B cell (primary cell): Measurements from ENCODE around the gene GINS2. TPM values are rescaled to one million over a fixed set of nuclear protein-coding genes. Genes with fewer than 3 reads are reported as not detected.

Source experiments
- ATAC-seq: fragments of 200-7000 bp; cut with Tn5 transposase; one replicate; pipeline ENCODE4 v1.10.0; 2021; ENCODE audit warnings: low read depth, mild to moderate bottlenecking, moderate number of reproducible peaks, moderate library complexity
- CTCF ChIA-PET: fragments of 350-600 bp; sonication (Branson Sonifier 250); formaldehyde crosslinking; loops from one replicate; lab custom pipeline; 2021; ENCODE audit warnings: antibody characterized with exemption, inconsistent platforms; lab: Charles Lee
- POLR2A ChIA-PET: fragments of 350-600 bp; sonication (Branson Sonifier 250); formaldehyde crosslinking; loops from one replicate; lab custom pipeline; 2021; ENCODE audit warnings: antibody characterized with exemption; lab: Charles Lee
- DNase-seq: peaks from one replicate; pipeline ENCODE4 v3.0.0; 2013
- H2AFZ ChIP-seq: 2 replicates; pipeline ENCODE4 v1.6.1; 2012; ENCODE audit warnings: mild to moderate bottlenecking, low read depth, low read length; ENCODE audit not compliant: insufficient read depth, poor library complexity, severe bottlenecking
- H3K27ac ChIP-seq, 2 donors: 1 replicate in 1 of 2; 2 replicates in 1 of 2; pipeline ENCODE4 v1.5.1; 2012 to 2013; ENCODE audit warnings: low read length in 2 of 2, mild to moderate bottlenecking in 2 of 2, moderate library complexity in 1 of 2
- H3K27me3 ChIP-seq, 4 experiments: fragments of 200-600 bp in 1 of 4; sonication (generic) in 1 of 4; replicated peaks in 1 of 4; 1 replicate in 2 of 4; 2 replicates in 2 of 4; pipeline versions ENCODE4 v1.6.1 to v1.7.0; 2013 to 2016; ENCODE audit warnings: low read length in 3 of 4, mild to moderate bottlenecking in 2 of 4, mixed read lengths in 1 of 4, moderate library complexity in 1 of 4; ENCODE audit not compliant: insufficient read depth in 4 of 4, control insufficient read depth in 3 of 4; ENCODE audit errors: control extremely low read depth in 1 of 4
- H3K36me3 ChIP-seq, 2 experiments: replicated peaks in 1 of 2; 1 replicate in 1 of 2; 2 replicates in 1 of 2; pipeline versions ENCODE4 v1.6.1 to v1.7.1; 2013; ENCODE audit warnings: low read length in 1 of 2; ENCODE audit not compliant: insufficient read depth in 2 of 2, control insufficient read depth in 1 of 2; ENCODE audit errors: control extremely low read depth in 1 of 2, extremely low read depth in 1 of 2
- H3K4me1 ChIP-seq, 2 donors: fragments of 200-600 bp in 1 of 2; sonication (generic) in 1 of 2; 1 replicate in 1 of 2; 2 replicates in 1 of 2; pipeline versions ENCODE4 v1.5.1 to v1.6.1; 2013 to 2017; ENCODE audit warnings: low read length in 2 of 2; ENCODE audit not compliant: control insufficient read depth in 2 of 2, insufficient read depth in 2 of 2
- H3K4me2 ChIP-seq: replicated peaks from 2 replicates; pipeline ENCODE3; 2012; ENCODE audit warnings: mild to moderate bottlenecking, low read depth, low read length; ENCODE audit not compliant: poor library complexity, severe bottlenecking
- H3K4me3 ChIP-seq, 5 experiments: fragments of 200-600 bp in 1 of 5; sonication (generic) in 1 of 5; 1 replicate in 3 of 5; 2 replicates in 2 of 5; pipeline versions ENCODE4 v1.5.1 to v1.7.0; 2011 to 2016; ENCODE audit warnings: low read length in 4 of 5, mild to moderate bottlenecking in 4 of 5, low read depth in 2 of 5, control low read depth in 1 of 5, moderate library complexity in 1 of 5; ENCODE audit not compliant: insufficient read depth in 1 of 5; ENCODE audit errors: control extremely low read depth in 1 of 5, extremely low read depth in 1 of 5
- H3K79me2 ChIP-seq: fragments of 200-600 bp; sonication (generic); one replicate; pipeline ENCODE4 v1.6.0; 2016; ENCODE audit warnings: low read length; ENCODE audit not compliant: control insufficient read depth, insufficient read depth
- H3K9ac ChIP-seq: fragments of 200-600 bp; sonication (generic); 2 replicates; pipeline ENCODE4 v1.6.1; 2017; ENCODE audit warnings: mild to moderate bottlenecking, low read length, moderate library complexity
- H3K9me3 ChIP-seq, 3 donors: one replicate each; pipeline versions ENCODE4 v1.6.1 to v1.7.1; 2013; ENCODE audit warnings: low read length in 2 of 3; ENCODE audit not compliant: control insufficient read depth in 2 of 3, insufficient read depth in 1 of 3; ENCODE audit errors: control extremely low read depth in 1 of 3
- H4K20me1 ChIP-seq: 2 replicates; pipeline ENCODE4 v1.6.0; 2012; ENCODE audit warnings: mild to moderate bottlenecking, low read length; ENCODE audit not compliant: insufficient read depth, control insufficient read depth, poor library complexity, severe bottlenecking
- H3K27ac Mint-ChIP-seq: one replicate; pipeline ENCODE4 v1.8.0; 2021; ENCODE audit warnings: mixed read lengths
- H3K27me3 Mint-ChIP-seq: one replicate; pipeline ENCODE4 v1.8.0; 2021; ENCODE audit warnings: mixed read lengths
- H3K4me1 Mint-ChIP-seq: one replicate; pipeline ENCODE4 v1.8.0; 2021; ENCODE audit warnings: mixed read lengths
- H3K4me3 Mint-ChIP-seq: one replicate; pipeline ENCODE4 v1.8.0; 2021; ENCODE audit warnings: mixed read lengths
- H3K9me3 Mint-ChIP-seq: one replicate; pipeline ENCODE4 v1.8.0; 2022; ENCODE audit warnings: mixed read lengths; ENCODE audit not compliant: insufficient read depth
- CTCF ChIP-seq: fragments of 200-600 bp; IDR thresholded peaks from one replicate; pipeline ENCODE4 v1.8.0; 2022; ENCODE audit warnings: antibody characterized with exemption, mild to moderate bottlenecking
- EZH2 ChIP-seq: IDR thresholded peaks from 2 replicates; pipeline ENCODE4 v1.6.1; 2012; ENCODE audit warnings: borderline replicate concordance, low read depth, mild to moderate bottlenecking, moderate library complexity, low read length; ENCODE audit not compliant: insufficient read depth, poor library complexity, severe bottlenecking
- WGBS: methylation state at CpG from one replicate; pipeline ENCODE4 v1.1.5; 2013; ENCODE audit warnings: missing lambda C conversion rate; ENCODE audit not compliant: insufficient coverage; 5-methylcytosine and 5-hydroxymethylcytosine counted together
- intact Hi-C: fragments of 100-400 bp; cut with micrococcal nuclease; formaldehyde crosslinking; loops from one replicate; pipeline ENCODE4 v1.10.0; 2022
- polyA plus RNA-seq: library from polyadenylated mRNA; depleted of rRNA; stranded (reverse); fragments of >200 nt; gene quantifications from 2 replicates; pipeline ENCODE4 v1.2.3, GENCODE V29; 2012
- total RNA-seq, 2 donors: library from RNA; stranded (reverse); fragments of 120-200 nt in 1 of 2; gene quantifications; 1 replicate in 1 of 2; 2 replicates in 1 of 2; pipeline versions ENCODE4 v1.2.3 to v1.2.4, GENCODE V29; 2013 to 2022

The GINS2 gene
- total and polyA plus RNA-seq, 2 donors (not counting 1 experiment from before 2014, with no cell fraction given): 0.52 to 4.2 TPM

GRCh38 chr16:85683363-85683762 is 5.4 kb downstream of the GINS2 start:
- Histone ChIP-seq H3K27me3 (no peaks in the 10 kb centered on the region), H3K36me3 (peaks cover 0 to under 1% of the 10 kb centered on the region in 2 experiments), H2AFZ (no peak overlapping the region), H3K79me2 (peaks cover 29% of the 10 kb centered on the region), H3K9me3 (no peaks in the 10 kb centered on the region), H4K20me1 (no peaks in the 10 kb centered on the region), H3K4me2 (no peak overlapping the region), H3K4me1 (peaks cover 22 to 35% of the 10 kb centered on the region in 2 donors), H3K27ac (no peak overlapping the region), H3K9ac (no peak overlapping the region), H3K4me3 (no peak overlapping the region)
- Mint-ChIP-seq H3K9me3 (no peaks in the 10 kb centered on the region), H3K27me3 (no peaks in the 10 kb centered on the region), H3K4me3 (no peak overlapping the region), H3K4me1 (peaks cover 37% of the 10 kb centered on the region), H3K27ac (no peak overlapping the region)
- ATAC-seq (no peak), DNase-seq (no peak)
- POLR2A ChIA-PET: no interaction called here
- CTCF ChIA-PET: interaction anchor here (0.5 kb wide), 1 partner anchor 390 kb away, joined by 3 read pairs; no protein-coding TSS in a partner anchor
- intact Hi-C loops: no loop called here
- TF ChIP-seq EZH2 (no peak), CTCF (no peak)

GRCh38 chr16:85682516-85682915 is 6.2 kb downstream of the GINS2 start:
- no peaks in the 10 kb centered on the region for H3K9me3 Mint-ChIP-seq
- Histone ChIP-seq H3K27me3 (no peaks in the 10 kb centered on the region), H3K4me2 (no peak overlapping the region), H3K36me3 (peaks cover 0 to 3% of the 10 kb centered on the region in 2 experiments), H3K9ac (no peak overlapping the region), H4K20me1 (no peaks in the 10 kb centered on the region), H3K9me3 (no peaks in the 10 kb centered on the region), H3K79me2 (peaks cover 22% of the 10 kb centered on the region), H3K27ac (no peak overlapping the region), H2AFZ (no peak overlapping the region), H3K4me3 (no peak overlapping the region), H3K4me1 (peaks cover 17 to 29% of the 10 kb centered on the region in 2 donors)
- no peak overlapping the region for H3K27ac Mint-ChIP-seq
- H3K27me3 Mint-ChIP-seq: no peaks in the 10 kb centered on the region
- intact Hi-C loops: no loop called here
- TF ChIP-seq EZH2 (no peak), CTCF (no peak)
- DNase-seq: no peak
- peaks cover 33% of the 10 kb centered on the region for H3K4me1 Mint-ChIP-seq
- WGBS: 98% methylated on average over 9 of the region's 9 CpGs
- CTCF ChIA-PET: interaction anchor here (0.9 to 9.6 kb wide), 3 partner anchors 24 to 77 kb away, joined by 3 to 57 read pairs (median 7); no protein-coding TSS in a partner anchor
- no peak overlapping the region for H3K4me3 Mint-ChIP-seq
- POLR2A ChIA-PET: interaction anchor here (0.7 kb wide), 1 partner anchor 8 kb away, joined by 3 read pairs; no protein-coding TSS in a partner anchor
- ATAC-seq: no peak
